SK-N-SH treated with all-trans-retinoic acid at 6 μM for 48 hours (cell line): ENCODE data around the gene TRPV5.

Source experiments
- ARNTL ChIP-seq: fragments of 450-650 bp; formaldehyde crosslinking; IDR thresholded peaks from 2 replicates; pipeline ENCODE4 v1.5.0; 2020; ENCODE audit warnings: low read depth, mild to moderate bottlenecking, moderate library complexity, borderline replicate concordance
- CREB5 ChIP-seq: fragments of 250-450 bp; sonication (Bioruptor Pico); IDR thresholded peaks from 2 replicates; pipeline ENCODE4 v1.5.1; 2020; ENCODE audit warnings: low read depth, mild to moderate bottlenecking, moderate library complexity
- OSR1 ChIP-seq: fragments of 250-450 bp; sonication (Bioruptor Pico); IDR thresholded peaks from 2 replicates; pipeline ENCODE4 v1.8.0; 2022; ENCODE audit warnings: moderate library complexity, mild to moderate bottlenecking, inconsistent platforms
- PATZ1 ChIP-seq: fragments of 250-450 bp; sonication (Bioruptor Pico); IDR thresholded peaks from 2 replicates; pipeline ENCODE4 v1.8.0; 2020; ENCODE audit warnings: mild to moderate bottlenecking, moderate library complexity, borderline replicate concordance
- POU6F1 ChIP-seq: fragments of 250-450 bp; sonication (Bioruptor Pico); IDR thresholded peaks from 2 replicates; pipeline ENCODE4 v1.8.0; 2021; ENCODE audit warnings: low read depth, mild to moderate bottlenecking, moderate library complexity, borderline replicate concordance
- PPARA ChIP-seq: fragments of 250-450 bp; sonication (Bioruptor Pico); IDR thresholded peaks from 2 replicates; pipeline ENCODE4 v1.5.0; 2020; ENCODE audit warnings: mild to moderate bottlenecking, borderline replicate concordance
- ZFP3 ChIP-seq: fragments of 250-450 bp; sonication (Bioruptor Pico); IDR thresholded peaks from 2 replicates; pipeline ENCODE4 v1.5.0; 2020; ENCODE audit warnings: mild to moderate bottlenecking, moderate library complexity
- ZFP30 ChIP-seq: fragments of 450-650 bp; formaldehyde crosslinking; IDR thresholded peaks from 2 replicates; pipeline ENCODE4 v1.5.0; 2022; ENCODE audit warnings: mild to moderate bottlenecking, moderate library complexity
- ZNF70 ChIP-seq: fragments of 450-650 bp; formaldehyde crosslinking; IDR thresholded peaks from 2 replicates; pipeline ENCODE4 v1.5.0; 2020; ENCODE audit warnings: mild to moderate bottlenecking, moderate library complexity
- TF ChIP-seq, protein P1 (sequence below): fragments of 250-450 bp; sonication (Bioruptor Pico); IDR thresholded peaks from 2 replicates; pipeline ENCODE4 v1.5.0; 2020; ENCODE audit warnings: mild to moderate bottlenecking, moderate library complexity

DNA sequence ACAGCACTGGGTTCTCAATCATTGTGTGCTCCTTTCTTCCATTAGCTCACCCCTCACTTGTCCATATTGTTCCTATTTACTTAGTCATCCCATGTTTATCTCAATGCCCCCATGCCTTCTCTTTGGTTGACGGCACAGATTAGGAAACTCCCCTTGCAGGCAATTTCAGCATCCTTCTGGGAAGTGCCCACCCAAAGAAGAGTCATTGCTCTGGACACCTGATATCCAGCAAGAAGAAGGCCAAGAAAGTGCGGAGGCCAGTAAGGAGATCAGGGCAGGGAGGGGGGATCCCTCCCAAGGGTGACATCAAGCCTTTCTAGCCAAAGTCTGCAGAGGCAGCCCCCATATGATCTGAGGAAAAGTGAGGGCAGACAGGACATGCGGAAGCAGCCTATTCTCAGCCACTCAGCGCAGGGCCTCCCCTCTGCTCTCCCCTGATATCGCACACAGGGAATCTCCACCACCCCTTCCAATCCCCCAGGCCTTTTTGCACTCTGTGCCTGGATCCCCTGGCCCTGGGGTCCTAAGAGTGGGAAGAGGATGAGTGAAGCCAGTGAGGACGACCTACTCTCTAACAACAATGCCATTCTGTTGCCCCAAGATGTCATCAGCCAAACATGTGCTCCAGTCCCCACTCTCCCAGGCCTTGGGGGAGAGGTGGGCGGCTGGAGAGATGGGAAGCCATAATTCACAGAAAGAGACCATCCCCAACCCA, 49.8 kb downstream of the TRPV5 start:
- TF ChIP-seq ARNTL (CRISPR knock-in tag) (no peak), PATZ1 (CRISPR knock-in tag) (no peak), ZFP3 (no peak), ZFP30 (CRISPR knock-in tag) (no peak), ZNF70 (CRISPR knock-in tag) (no peak), CREB5 (CRISPR knock-in tag) (no peak), OSR1 (no peak), POU6F1 (CRISPR knock-in tag) (no peak), PPARA (CRISPR knock-in tag) (no peak)
- TF ChIP-seq, protein P1, sequence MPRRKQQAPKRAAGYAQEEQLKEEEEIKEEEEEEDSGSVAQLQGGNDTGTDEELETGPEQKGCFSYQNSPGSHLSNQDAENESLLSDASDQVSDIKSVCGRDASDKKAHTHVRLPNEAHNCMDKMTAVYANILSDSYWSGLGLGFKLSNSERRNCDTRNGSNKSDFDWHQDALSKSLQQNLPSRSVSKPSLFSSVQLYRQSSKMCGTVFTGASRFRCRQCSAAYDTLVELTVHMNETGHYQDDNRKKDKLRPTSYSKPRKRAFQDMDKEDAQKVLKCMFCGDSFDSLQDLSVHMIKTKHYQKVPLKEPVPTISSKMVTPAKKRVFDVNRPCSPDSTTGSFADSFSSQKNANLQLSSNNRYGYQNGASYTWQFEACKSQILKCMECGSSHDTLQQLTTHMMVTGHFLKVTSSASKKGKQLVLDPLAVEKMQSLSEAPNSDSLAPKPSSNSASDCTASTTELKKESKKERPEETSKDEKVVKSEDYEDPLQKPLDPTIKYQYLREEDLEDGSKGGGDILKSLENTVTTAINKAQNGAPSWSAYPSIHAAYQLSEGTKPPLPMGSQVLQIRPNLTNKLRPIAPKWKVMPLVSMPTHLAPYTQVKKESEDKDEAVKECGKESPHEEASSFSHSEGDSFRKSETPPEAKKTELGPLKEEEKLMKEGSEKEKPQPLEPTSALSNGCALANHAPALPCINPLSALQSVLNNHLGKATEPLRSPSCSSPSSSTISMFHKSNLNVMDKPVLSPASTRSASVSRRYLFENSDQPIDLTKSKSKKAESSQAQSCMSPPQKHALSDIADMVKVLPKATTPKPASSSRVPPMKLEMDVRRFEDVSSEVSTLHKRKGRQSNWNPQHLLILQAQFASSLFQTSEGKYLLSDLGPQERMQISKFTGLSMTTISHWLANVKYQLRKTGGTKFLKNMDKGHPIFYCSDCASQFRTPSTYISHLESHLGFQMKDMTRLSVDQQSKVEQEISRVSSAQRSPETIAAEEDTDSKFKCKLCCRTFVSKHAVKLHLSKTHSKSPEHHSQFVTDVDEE = no peak
